Activated CD4-positive, alpha-beta T cell treated with anti-CD3 and anti-CD28 coated beads for 36 hours (primary cell): ENCODE measurements around the gene SLC66A2. TPM values are rescaled to one million over a fixed set of nuclear protein-coding genes. Genes with fewer than 3 reads are reported as not detected.

ENCODE experiments used
- ATAC-seq: fragments of 200-7000 bp; cut with Tn5 transposase; one replicate; pipeline ENCODE4 v1.10.0; 2021; ENCODE audit warnings: mild to moderate bottlenecking, moderate library complexity
- CTCF ChIA-PET: fragments of 350-600 bp; sonication (Branson Sonifier 250); formaldehyde crosslinking; loops from one replicate; lab custom pipeline; 2021; ENCODE audit warnings: antibody characterized with exemption; lab: Charles Lee
- POLR2A ChIA-PET: fragments of 350-600 bp; sonication (Branson Sonifier 250); formaldehyde crosslinking; loops from one replicate; lab custom pipeline; 2021; ENCODE audit warnings: antibody characterized with exemption, inconsistent platforms; lab: Charles Lee
- DNase-seq: peaks from one replicate; pipeline ENCODE4 v3.0.0-alpha.2; 2020
- H3K27ac Mint-ChIP-seq: one replicate; pipeline ENCODE4 v1.8.0; 2021; ENCODE audit warnings: mixed read lengths
- H3K27me3 Mint-ChIP-seq: one replicate; pipeline ENCODE4 v1.8.0; 2021; ENCODE audit warnings: mixed read lengths
- H3K36me3 Mint-ChIP-seq: one replicate; pipeline ENCODE4 v1.8.0; 2021; ENCODE audit warnings: low read depth, mixed read lengths
- H3K4me1 Mint-ChIP-seq: one replicate; pipeline ENCODE4 v1.8.0; 2021; ENCODE audit warnings: mixed read lengths
- H3K4me3 Mint-ChIP-seq: one replicate; pipeline ENCODE4 v1.8.0; 2021; ENCODE audit warnings: mild to moderate bottlenecking, moderate library complexity, mixed read lengths
- H3K9me3 Mint-ChIP-seq: one replicate; pipeline ENCODE4 v1.8.0; 2021; ENCODE audit warnings: low read depth, mixed read lengths
- intact Hi-C, 2 experiments: fragments of 100-400 bp; cut with DNase I in 1 of 2; cut with micrococcal nuclease in 1 of 2; formaldehyde crosslinking; loops; one replicate each; pipeline versions ENCODE4 v1.14.2 to v1.15.1; 2022 to 2024; cut with DNase I, micrococcal nuclease
- total RNA-seq, 2 experiments: library from RNA; stranded (reverse); gene quantifications; one replicate each; pipeline ENCODE4 v1.2.3, GENCODE V29; 2021

Gene SLC66A2
- total RNA-seq, 2 experiments from 2014 or later, result 23.4 to 28.5 TPM

- peak; percentile 1 for DNase-seq
- Mint-ChIP-seq H3K9me3 (peaks cover 7% of the 10 kb centered on the region), H3K4me1 (no peaks in the 10 kb centered on the region), H3K36me3 (no peaks in the 10 kb centered on the region), H3K4me3 (no peak overlapping the region), H3K27me3 (peaks cover 2% of the 10 kb centered on the region), H3K27ac (no peak overlapping the region)
- ATAC-seq, result no peak
- ChIA-PET POLR2A (no interaction called here), CTCF (no interaction called here)
- intact Hi-C loops, result no loop called here
These were observed 87.3 kb downstream of the SLC66A2 start for GRCh38 chr18:79864006-79864725.

- peaks cover 2% of the 10 kb centered on the region for H3K27me3 Mint-ChIP-seq
- peak; percentile 2 for DNase-seq
- intact Hi-C loops, result no loop called here
- no peaks in the 10 kb centered on the region for H3K4me1 Mint-ChIP-seq
- no peak for ATAC-seq
- H3K4me3 Mint-ChIP-seq, result no peak overlapping the region
- CTCF ChIA-PET, result interaction anchor here (0.8 kb wide), 1 partner anchor 23 kb away, joined by 3 read pairs; no protein-coding TSS in a partner anchor
- POLR2A ChIA-PET, result no interaction called here
- H3K27ac Mint-ChIP-seq, result no peak overlapping the region
- H3K36me3 Mint-ChIP-seq, result no peaks in the 10 kb centered on the region
- peaks cover 7% of the 10 kb centered on the region for H3K9me3 Mint-ChIP-seq
These were observed 88.1 kb downstream of the SLC66A2 start for GRCh38 chr18:79863161-79864005.

DNA sequence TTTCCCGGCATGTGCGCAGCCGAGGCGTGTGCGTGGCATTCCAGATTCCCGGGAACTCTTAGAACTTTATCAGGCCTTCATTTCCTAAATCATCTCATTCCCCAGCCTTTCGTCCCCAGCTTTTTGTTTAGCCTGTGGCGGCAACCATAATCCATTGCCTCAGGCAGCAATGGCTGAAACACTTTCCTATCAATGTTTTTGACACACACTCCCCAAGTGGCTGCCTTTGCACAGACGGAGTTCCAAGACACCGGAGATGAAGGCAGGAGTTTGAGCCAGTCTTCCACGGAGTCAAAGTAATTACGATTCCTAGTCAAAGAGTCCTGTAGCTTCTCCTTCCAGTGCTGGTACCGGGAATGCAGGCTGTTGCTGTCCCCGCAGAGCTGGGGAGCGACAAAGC, 88.9 kb downstream of the SLC66A2 start:
- Mint-ChIP-seq H3K9me3 (peaks cover 7% of the 10 kb centered on the region), H3K27ac (no peak overlapping the region), H3K36me3 (no peaks in the 10 kb centered on the region), H3K4me3 (no peak overlapping the region), H3K4me1 (no peaks in the 10 kb centered on the region), H3K27me3 (peaks cover 2% of the 10 kb centered on the region)
- intact Hi-C loops, result no loop called here
- POLR2A ChIA-PET, result no interaction called here
- CTCF ChIA-PET, result interaction anchor here (0.8 kb wide), 1 partner anchor 22 kb away, joined by 3 read pairs; no protein-coding TSS in a partner anchor
- ATAC-seq (no peak), DNase-seq (peak; percentile 1)

DNA sequence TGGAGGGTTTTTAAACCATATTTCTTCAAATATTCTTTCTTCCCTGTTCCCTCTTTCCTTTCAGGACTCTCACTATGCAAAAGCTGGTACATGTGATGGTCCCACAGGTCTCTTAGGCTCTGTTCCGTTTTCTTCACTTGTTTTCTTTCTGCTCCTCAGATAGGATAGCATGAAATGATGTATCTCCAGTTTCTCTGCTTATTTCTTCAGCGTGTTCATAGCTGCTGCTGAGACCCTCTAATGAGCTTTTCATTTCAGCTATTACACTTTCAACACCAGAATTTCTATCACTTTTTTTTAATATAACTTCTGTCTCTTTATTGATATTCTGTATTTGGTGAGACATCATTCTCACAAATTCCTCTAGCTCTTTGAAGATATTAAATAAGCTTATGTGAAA, 89.8 kb downstream of the SLC66A2 start:
- ATAC-seq (no peak), DNase-seq (no peak)
- H3K27ac Mint-ChIP-seq, result no peak overlapping the region
- peaks cover 3% of the 10 kb centered on the region for H3K4me1 Mint-ChIP-seq
- intact Hi-C loops, result no loop called here
- H3K27me3 Mint-ChIP-seq, result peaks cover 2% of the 10 kb centered on the region
- H3K9me3 Mint-ChIP-seq, result peaks cover 7% of the 10 kb centered on the region
- ChIA-PET CTCF (no interaction called here), POLR2A (no interaction called here)
- no peaks in the 10 kb centered on the region for H3K36me3 Mint-ChIP-seq
- H3K4me3 Mint-ChIP-seq, result no peak overlapping the region

GRCh38 chr18:79859314-79859713, 92.1 kb downstream of the SLC66A2 start:
- ChIA-PET POLR2A (no interaction called here), CTCF (interaction anchor here (1.0 kb wide), 1 partner anchor 83 kb away, joined by 3 read pairs; no protein-coding TSS in a partner anchor)
- Mint-ChIP-seq H3K9me3 (peaks cover 7% of the 10 kb centered on the region), H3K4me3 (no peak overlapping the region), H3K27me3 (peaks cover 10% of the 10 kb centered on the region), H3K36me3 (no peaks in the 10 kb centered on the region), H3K27ac (no peak overlapping the region), H3K4me1 (peaks cover 3% of the 10 kb centered on the region)
- DNase-seq (no peak), ATAC-seq (no peak)
- intact Hi-C loops, result no loop called here

DNA sequence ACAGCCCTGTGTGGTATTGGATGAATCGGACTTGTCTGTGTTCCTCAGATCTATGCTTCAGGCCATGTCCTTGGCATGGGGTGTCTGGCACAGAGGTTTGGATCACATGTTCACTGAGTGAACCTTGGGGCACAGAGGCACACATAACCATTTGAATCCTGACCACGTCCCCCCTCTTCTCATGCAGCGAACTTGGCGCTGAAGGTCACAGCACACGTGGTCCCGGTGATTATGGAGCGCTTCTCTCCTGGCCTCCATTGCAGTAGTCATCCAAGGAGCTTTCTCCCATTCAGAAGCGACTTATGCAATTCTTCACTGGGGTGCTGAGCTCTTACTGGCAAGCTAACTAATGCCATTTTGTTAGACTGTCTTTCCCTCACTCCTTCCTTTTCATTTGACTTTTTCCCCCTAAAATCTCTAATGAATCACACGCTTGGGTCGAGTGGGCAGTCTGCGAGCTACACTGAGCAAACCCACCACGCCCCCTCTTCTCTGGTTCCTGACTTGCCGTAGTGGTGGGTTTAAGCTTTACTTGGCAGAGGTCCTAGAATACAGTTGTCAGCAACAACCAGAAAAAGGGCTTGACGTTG, 94.3 kb downstream of the SLC66A2 start:
- H3K27ac Mint-ChIP-seq, result no peak overlapping the region
- ATAC-seq (no peak), DNase-seq (no peak)
- ChIA-PET CTCF (interaction anchor here (1.0 kb wide), 1 partner anchor 89 kb away, joined by 3 read pairs; no protein-coding TSS in a partner anchor), POLR2A (no interaction called here)
- H3K9me3 Mint-ChIP-seq, result peaks cover 5% of the 10 kb centered on the region
- no peaks in the 10 kb centered on the region for H3K36me3 Mint-ChIP-seq
- H3K4me3 Mint-ChIP-seq, result no peak overlapping the region
- peaks cover 8% of the 10 kb centered on the region for H3K27me3 Mint-ChIP-seq
- intact Hi-C loops, result no loop called here
- peaks cover 3% of the 10 kb centered on the region for H3K4me1 Mint-ChIP-seq

- peaks cover 3% of the 10 kb centered on the region for H3K4me1 Mint-ChIP-seq
- peak; percentile 53 for ATAC-seq
- intact Hi-C loops, result no loop called here
- peak; percentile 45 for DNase-seq
- H3K27ac Mint-ChIP-seq, result no peak overlapping the region
- ChIA-PET CTCF (interaction anchor here (1.0 kb wide), 1 partner anchor 90 kb away, joined by 3 read pairs; no protein-coding TSS in a partner anchor), POLR2A (no interaction called here)
- no peaks in the 10 kb centered on the region for H3K36me3 Mint-ChIP-seq
- H3K9me3 Mint-ChIP-seq, result no peaks in the 10 kb centered on the region
- H3K4me3 Mint-ChIP-seq, result no peak overlapping the region
- H3K27me3 Mint-ChIP-seq, result peaks cover 8% of the 10 kb centered on the region
These were observed 95.1 kb downstream of the SLC66A2 start for GRCh38 chr18:79856119-79857007.

- ChIA-PET POLR2A (no interaction called here), CTCF (no interaction called here)
- peak; percentile 3 for DNase-seq
- peaks cover 8% of the 10 kb centered on the region for H3K27me3 Mint-ChIP-seq
- H3K4me3 Mint-ChIP-seq, result no peak overlapping the region
- H3K4me1 Mint-ChIP-seq, result peaks cover 3% of the 10 kb centered on the region
- ATAC-seq, result no peak
- H3K9me3 Mint-ChIP-seq, result no peaks in the 10 kb centered on the region
- no peak overlapping the region for H3K27ac Mint-ChIP-seq
- intact Hi-C loops, result no loop called here
- H3K36me3 Mint-ChIP-seq, result no peaks in the 10 kb centered on the region
These were observed 96.1 kb downstream of the SLC66A2 start for GRCh38 chr18:79855147-79855933.

GRCh38 chr18:79853993-79854364, 97.5 kb downstream of the SLC66A2 start:
- Mint-ChIP-seq H3K36me3 (no peaks in the 10 kb centered on the region), H3K4me3 (no peak overlapping the region), H3K9me3 (no peaks in the 10 kb centered on the region), H3K27ac (no peak overlapping the region), H3K4me1 (peaks cover 3% of the 10 kb centered on the region), H3K27me3 (peaks cover 8% of the 10 kb centered on the region)
- ATAC-seq (no peak), DNase-seq (peak; percentile 1)
- ChIA-PET POLR2A (no interaction called here), CTCF (no interaction called here)
- intact Hi-C loops, result no loop called here

- CTCF ChIA-PET, result no interaction called here
- DNase-seq (peak; percentile 3), ATAC-seq (no peak)
- Mint-ChIP-seq H3K36me3 (no peaks in the 10 kb centered on the region), H3K4me1 (peaks cover 3% of the 10 kb centered on the region), H3K4me3 (no peak overlapping the region), H3K27me3 (peaks cover 8% of the 10 kb centered on the region), H3K27ac (no peak overlapping the region), H3K9me3 (no peaks in the 10 kb centered on the region)
- POLR2A ChIA-PET, result no interaction called here
- intact Hi-C loops, result no loop called here
These were observed 98.0 kb downstream of the SLC66A2 start for GRCh38 chr18:79853303-79853992.
